Naive thymus-derived CD8-positive, alpha-beta T cell (primary cell): ENCODE measurements around the gene GPC6. TPM values are rescaled to one million over a fixed set of nuclear protein-coding genes. Genes with fewer than 3 reads are reported as not detected.
"Not testable (repeated sequence)": the region's sequence is repeated elsewhere in the genome, so short reads cannot be mapped to it uniquely, and the experiment has no call there.

Experiments used
- ATAC-seq, 2 donors: fragments of 150-1000 bp; cut with Tn5 transposase in 1 of 2; sonication (Bioruptor Pico), chemical (Tn5 transposase) in 1 of 2; 1 replicate in 1 of 2; 2 replicates in 1 of 2; pipeline ENCODE4 v1.10.0; 2021; ENCODE audit warnings: mild to moderate bottlenecking in 2 of 2, moderate library complexity in 2 of 2
- POLR2A ChIA-PET: fragments of 350-600 bp; sonication (Branson Sonifier 250); formaldehyde crosslinking; loops from one replicate; lab custom pipeline; 2021; ENCODE audit warnings: antibody characterized with exemption; lab: Charles Lee
- DNase-seq, 10 donors: peaks; one replicate each; pipeline versions ENCODE4 v3.0.0 to v3.0.0-alpha.2; 2020 to 2022
- H3K27ac Mint-ChIP-seq, 10 donors: one replicate each; pipeline ENCODE4 v1.8.0; 2020 to 2022; ENCODE audit warnings: mild to moderate bottlenecking in 10 of 10, mixed read lengths in 10 of 10, moderate library complexity in 4 of 10, inconsistent platforms in 1 of 10
- H3K27me3 Mint-ChIP-seq, 5 donors: one replicate each; pipeline ENCODE4 v1.8.0; 2021 to 2022; ENCODE audit warnings: mixed read lengths in 5 of 5
- H3K36me3 Mint-ChIP-seq, 3 donors: one replicate each; pipeline ENCODE4 v1.8.0; 2020 to 2022; ENCODE audit warnings: mixed read lengths in 3 of 3, mild to moderate bottlenecking in 2 of 3, inconsistent platforms in 1 of 3
- H3K4me1 Mint-ChIP-seq, 4 donors: one replicate each; pipeline ENCODE4 v1.8.0; 2021 to 2022; ENCODE audit warnings: mixed read lengths in 4 of 4
- H3K4me3 Mint-ChIP-seq, 10 donors: one replicate each; pipeline ENCODE4 v1.8.0; 2020 to 2022; ENCODE audit warnings: mild to moderate bottlenecking in 10 of 10, mixed read lengths in 10 of 10, moderate library complexity in 6 of 10, inconsistent platforms in 1 of 10
- H3K9me3 Mint-ChIP-seq, 9 donors: one replicate each; pipeline ENCODE4 v1.8.0; 2020 to 2022; ENCODE audit warnings: mixed read lengths in 9 of 9, mild to moderate bottlenecking in 3 of 9, inconsistent platforms in 1 of 9, moderate library complexity in 1 of 9
- polyA plus RNA-seq, 3 donors: library from polyadenylated mRNA; unstranded; fragments of 300-500 nt; fragmentation: Illumina TruSeq; gene quantifications; one replicate each; pipeline ENCODE4 v1.2.3, GENCODE V29; 2021
- total RNA-seq, 8 experiments: library from RNA in 2 of 8; stranded (reverse) in 2 of 8; gene quantifications; one replicate each; pipeline ENCODE4 v1.2.3 and lab custom pipeline; 2021 to 2026

GPC6 gene
- total and polyA plus RNA-seq, 5 experiments from 2014 or later = not detected

GRCh38 chr13:93450191-93450621, 223.6 kb downstream of the GPC6 start:
- no peaks in the 10 kb centered on the region for H3K4me1 Mint-ChIP-seq
- H3K9me3 Mint-ChIP-seq = peaks cover 0 to 5% (median 0%) of the 10 kb centered on the region in 9 donors
- H3K27ac Mint-ChIP-seq = no peak overlapping the region
- H3K27me3 Mint-ChIP-seq = peaks cover 0 to 10% (median 0%) of the 10 kb centered on the region in 5 donors
- POLR2A ChIA-PET = no interaction called here
- H3K4me3 Mint-ChIP-seq = no peak overlapping the region
- DNase-seq (no peak), ATAC-seq (no peak)
- H3K36me3 Mint-ChIP-seq = no peaks in the 10 kb centered on the region

GRCh38 chr13:93450761-93451160, 224.2 kb downstream of the GPC6 start:
- DNase-seq (no peak), ATAC-seq (no peak)
- Mint-ChIP-seq H3K4me1 (no peaks in the 10 kb centered on the region), H3K27me3 (peaks cover 0 to 4% (median 0%) of the 10 kb centered on the region in 5 donors), H3K36me3 (no peaks in the 10 kb centered on the region), H3K9me3 (peaks cover 0 to 5% (median 0%) of the 10 kb centered on the region in 9 donors), H3K27ac (no peak overlapping the region), H3K4me3 (no peak overlapping the region)
- POLR2A ChIA-PET = no interaction called here

GRCh38 chr13:93454676-93455235, 228.1 kb downstream of the GPC6 start:
- POLR2A ChIA-PET, H3K4me1 Mint-ChIP-seq, ATAC-seq, H3K27me3 Mint-ChIP-seq, H3K4me3 Mint-ChIP-seq, H3K27ac Mint-ChIP-seq, H3K36me3 Mint-ChIP-seq, DNase-seq, H3K9me3 Mint-ChIP-seq: not testable (repeated sequence)

- Mint-ChIP-seq H3K4me3 (no peak overlapping the region), H3K4me1 (peaks cover 0 to 2% (median 0%) of the 10 kb centered on the region in 4 donors), H3K27me3 (peaks cover 0 to 2% (median 0%) of the 10 kb centered on the region in 5 donors), H3K9me3 (peaks cover 0 to 5% (median 2%) of the 10 kb centered on the region in 9 donors), H3K27ac (no peak overlapping the region), H3K36me3 (no peaks in the 10 kb centered on the region)
- DNase-seq = no peak
- POLR2A ChIA-PET = no interaction called here
- no peak for ATAC-seq
Measured at GRCh38 chr13:93455861-93456260, 229.3 kb downstream of the GPC6 start.

GRCh38 chr13:93460005-93460404, 233.4 kb downstream of the GPC6 start:
- DNase-seq (no peak), ATAC-seq (no peak)
- POLR2A ChIA-PET = no interaction called here
- Mint-ChIP-seq H3K27me3 (peaks cover 0 to 2% (median 0%) of the 10 kb centered on the region in 5 donors), H3K9me3 (peaks cover 0 to 5% (median 2%) of the 10 kb centered on the region in 9 donors), H3K36me3 (no peaks in the 10 kb centered on the region), H3K4me3 (no peak overlapping the region), H3K27ac (no peak overlapping the region), H3K4me1 (peaks cover 0 to 2% (median 0%) of the 10 kb centered on the region in 4 donors)

GRCh38 chr13:93462151-93462550, 235.5 kb downstream of the GPC6 start:
- H3K4me3 Mint-ChIP-seq = no peak overlapping the region
- POLR2A ChIA-PET = no interaction called here
- no peaks in the 10 kb centered on the region for H3K36me3 Mint-ChIP-seq
- peaks cover 0 to 2% (median 0%) of the 10 kb centered on the region in 5 donors for H3K27me3 Mint-ChIP-seq
- no peak for ATAC-seq
- DNase-seq = no peak
- H3K27ac Mint-ChIP-seq = no peak overlapping the region
- no peaks in the 10 kb centered on the region for H3K4me1 Mint-ChIP-seq
- H3K9me3 Mint-ChIP-seq = peaks cover 0 to 6% (median 0%) of the 10 kb centered on the region in 9 donors

- no peak overlapping the region for H3K4me3 Mint-ChIP-seq
- no peak for DNase-seq
- H3K4me1 Mint-ChIP-seq = no peaks in the 10 kb centered on the region
- POLR2A ChIA-PET = no interaction called here
- H3K9me3 Mint-ChIP-seq = peaks cover 0 to 21% (median 7%) of the 10 kb centered on the region in 9 donors
- no peaks in the 10 kb centered on the region for H3K27me3 Mint-ChIP-seq
- H3K36me3 Mint-ChIP-seq = peaks cover 0 to 4% (median 0%) of the 10 kb centered on the region in 3 donors
- ATAC-seq = no peak
- no peak overlapping the region for H3K27ac Mint-ChIP-seq
Measured at GRCh38 chr13:93466502-93467036, 240.0 kb downstream of the GPC6 start.

- no peak for DNase-seq
- ATAC-seq = no peak
- H3K27me3 Mint-ChIP-seq = no peaks in the 10 kb centered on the region
- no peak overlapping the region for H3K27ac Mint-ChIP-seq
- H3K36me3 Mint-ChIP-seq = peaks cover 0 to 4% (median 0%) of the 10 kb centered on the region in 3 donors
- peaks cover 0 to 27% (median 7%) of the 10 kb centered on the region in 9 donors for H3K9me3 Mint-ChIP-seq
- no peaks in the 10 kb centered on the region for H3K4me1 Mint-ChIP-seq
- POLR2A ChIA-PET = no interaction called here
- no peak overlapping the region for H3K4me3 Mint-ChIP-seq
Measured at GRCh38 chr13:93467175-93467574, 240.6 kb downstream of the GPC6 start.

GRCh38 chr13:93468433-93468832, 241.8 kb downstream of the GPC6 start:
- no peak for DNase-seq
- no peaks in the 10 kb centered on the region for H3K27me3 Mint-ChIP-seq
- POLR2A ChIA-PET = no interaction called here

GRCh38 chr13:93472296-93472695, 245.7 kb downstream of the GPC6 start:
- peaks cover 0 to 4% (median 0%) of the 10 kb centered on the region in 3 donors for H3K36me3 Mint-ChIP-seq
- DNase-seq (no peak), ATAC-seq (no peak)
- no peak overlapping the region for H3K4me3 Mint-ChIP-seq
- POLR2A ChIA-PET = no interaction called here
- no peaks in the 10 kb centered on the region for H3K27me3 Mint-ChIP-seq
- H3K27ac Mint-ChIP-seq = no peak overlapping the region
- H3K9me3 Mint-ChIP-seq = peaks cover 0 to 30% (median 6%) of the 10 kb centered on the region in 9 donors
- H3K4me1 Mint-ChIP-seq = no peaks in the 10 kb centered on the region

More at GRCh38 chr13:93468433-93468832, 241.8 kb downstream of the GPC6 start:
- no peak overlapping the region for H3K27ac Mint-ChIP-seq
- H3K4me3 Mint-ChIP-seq = no peak overlapping the region
- H3K4me1 Mint-ChIP-seq = no peaks in the 10 kb centered on the region
- H3K36me3 Mint-ChIP-seq = peaks cover 0 to 4% (median 0%) of the 10 kb centered on the region in 3 donors
- ATAC-seq = no peak
- peaks cover 0 to 29% (median 7%) of the 10 kb centered on the region in 9 donors for H3K9me3 Mint-ChIP-seq

- POLR2A ChIA-PET = no interaction called here
- Mint-ChIP-seq H3K36me3 (peaks cover 0 to 4% (median 0%) of the 10 kb centered on the region in 3 donors), H3K27ac (no peak overlapping the region), H3K9me3 (peaks cover 0 to 30% (median 6%) of the 10 kb centered on the region in 9 donors), H3K4me3 (no peak overlapping the region), H3K27me3 (no peaks in the 10 kb centered on the region), H3K4me1 (no peaks in the 10 kb centered on the region)
- no peak for ATAC-seq
- no peak for DNase-seq
Measured at GRCh38 chr13:93472814-93473296, 246.2 kb downstream of the GPC6 start.

- no peak for ATAC-seq
- H3K9me3 Mint-ChIP-seq = peaks cover 0 to 30% (median 6%) of the 10 kb centered on the region in 9 donors
- H3K4me3 Mint-ChIP-seq = no peak overlapping the region
- H3K36me3 Mint-ChIP-seq = peaks cover 0 to 4% (median 0%) of the 10 kb centered on the region in 3 donors
- H3K27ac Mint-ChIP-seq = no peak overlapping the region
- POLR2A ChIA-PET = no interaction called here
- peak in 1 of 10 donors; percentile 57 for DNase-seq
- no peaks in the 10 kb centered on the region for H3K4me1 Mint-ChIP-seq
- no peaks in the 10 kb centered on the region for H3K27me3 Mint-ChIP-seq
Measured at GRCh38 chr13:93473441-93474270, 247.0 kb downstream of the GPC6 start.

- H3K4me1 Mint-ChIP-seq = no peaks in the 10 kb centered on the region
- H3K4me3 Mint-ChIP-seq = no peak overlapping the region
- POLR2A ChIA-PET = no interaction called here
- peaks cover 0 to 13% (median 0%) of the 10 kb centered on the region in 9 donors for H3K9me3 Mint-ChIP-seq
- H3K36me3 Mint-ChIP-seq = no peaks in the 10 kb centered on the region
- H3K27me3 Mint-ChIP-seq = no peaks in the 10 kb centered on the region
- DNase-seq = no peak
- ATAC-seq = no peak
- no peak overlapping the region for H3K27ac Mint-ChIP-seq
Measured at GRCh38 chr13:93476175-93476574, 249.6 kb downstream of the GPC6 start.
